SJSA1 (cell line): ENCODE measurements around the gene PCBP4. TPM values are rescaled to one million over a fixed set of nuclear protein-coding genes. Genes with fewer than 3 reads are reported as not detected.

ENCODE experiments used
- DNase-seq, 2 experiments: peaks; one replicate each; pipeline ENCODE4 v3.0.0-alpha.2; 2015 to 2020; ENCODE audit warnings: low spot score in 2 of 2, low read depth in 1 of 2
- H3K27ac ChIP-seq: fragments of 250-450 bp; sonication (Bioruptor Pico); 2 replicates; pipeline ENCODE4 v1.5.1; 2020; ENCODE audit warnings: mild to moderate bottlenecking, moderate library complexity
- H3K27me3 ChIP-seq: fragments of 250-450 bp; sonication (Bioruptor Pico); replicated peaks from 2 replicates; pipeline ENCODE4 v1.5.1; 2020; ENCODE audit warnings: mild to moderate bottlenecking, moderate library complexity
- H3K36me3 ChIP-seq: fragments of 250-450 bp; sonication (Bioruptor Pico); 2 replicates; pipeline ENCODE4 v1.5.1; 2020; ENCODE audit warnings: mild to moderate bottlenecking
- H3K4me1 ChIP-seq: fragments of 250-450 bp; sonication (Bioruptor Pico); replicated peaks from 2 replicates; pipeline ENCODE4 v1.6.1; 2021; ENCODE audit warnings: mild to moderate bottlenecking
- H3K4me3 ChIP-seq: fragments of 250-450 bp; sonication (Bioruptor Pico); 2 replicates; pipeline ENCODE4 v1.5.1; 2020; ENCODE audit warnings: mild to moderate bottlenecking
- H3K9me3 ChIP-seq: fragments of 250-450 bp; sonication (Bioruptor Pico); replicated peaks from 2 replicates; pipeline ENCODE4 v1.5.1; 2020; ENCODE audit warnings: mild to moderate bottlenecking
- total RNA-seq: library from RNA; depleted of rRNA; stranded (reverse); fragments of >200 nt; shearing (Covaris generic); gene quantifications from 2 replicates; pipeline ENCODE4 v1.2.3, GENCODE V29; 2014; rRNA removed

The PCBP4 gene
- 75.3 and 138 TPM in 2 replicates for total RNA-seq

- H3K36me3 ChIP-seq = peaks cover 25% of the 10 kb centered on the region
- no peaks in the 10 kb centered on the region for H3K9me3 ChIP-seq
- H3K4me3 ChIP-seq = peak within 1 kb of the TSS; percentile 92
- H3K27ac ChIP-seq = peak within 1 kb of the TSS; percentile 93
- no peaks in the 10 kb centered on the region for H3K27me3 ChIP-seq
- peaks cover 54% of the 10 kb centered on the region for H3K4me1 ChIP-seq
- DNase-seq = peak; percentile 47 to 77
Measured at GRCh38 chr3:51967384-51968169, at the start of gene PCBP4. Gene PCBP4 (minus strand): TSS chr3:51967454. CDS start chr3:51961240, 6,214 bp downstream.

GRCh38 chr3:52015438-52016228 lies 48.4 kb upstream of the PCBP4 start:
- H3K36me3 ChIP-seq = no peaks in the 10 kb centered on the region
- H3K4me3 ChIP-seq = no peak overlapping the region
- no peaks in the 10 kb centered on the region for H3K27me3 ChIP-seq
- DNase-seq = no peak
- H3K27ac ChIP-seq = no peak overlapping the region
- no peaks in the 10 kb centered on the region for H3K4me1 ChIP-seq
- no peaks in the 10 kb centered on the region for H3K9me3 ChIP-seq

- no peak overlapping the region for H3K27ac ChIP-seq
- no peak overlapping the region for H3K4me3 ChIP-seq
- no peaks in the 10 kb centered on the region for H3K27me3 ChIP-seq
- H3K36me3 ChIP-seq = no peaks in the 10 kb centered on the region
- peak in 1 of 2 experiments; percentile 10 for DNase-seq
- H3K9me3 ChIP-seq = no peaks in the 10 kb centered on the region
- no peaks in the 10 kb centered on the region for H3K4me1 ChIP-seq
Measured at GRCh38 chr3:52014613-52015012, 47.4 kb upstream of the PCBP4 start.

- Histone ChIP-seq H3K36me3 (no peaks in the 10 kb centered on the region), H3K4me3 (no peak overlapping the region), H3K27me3 (no peaks in the 10 kb centered on the region), H3K9me3 (no peaks in the 10 kb centered on the region), H3K4me1 (no peaks in the 10 kb centered on the region), H3K27ac (no peak overlapping the region)
- DNase-seq = no peak
Measured at GRCh38 chr3:52013802-52014598, 46.7 kb upstream of the PCBP4 start.

- H3K27me3 ChIP-seq = no peaks in the 10 kb centered on the region
- no peaks in the 10 kb centered on the region for H3K9me3 ChIP-seq
- no peaks in the 10 kb centered on the region for H3K4me1 ChIP-seq
- no peak overlapping the region for H3K27ac ChIP-seq
- H3K4me3 ChIP-seq = no peak overlapping the region
- DNase-seq = no peak
- H3K36me3 ChIP-seq = no peaks in the 10 kb centered on the region
Measured at GRCh38 chr3:52012699-52013098, 45.4 kb upstream of the PCBP4 start.

GRCh38 chr3:52010431-52010830 lies 43.2 kb upstream of the PCBP4 start:
- Histone ChIP-seq H3K9me3 (no peaks in the 10 kb centered on the region), H3K27ac (no peak overlapping the region), H3K27me3 (no peaks in the 10 kb centered on the region), H3K36me3 (no peaks in the 10 kb centered on the region), H3K4me1 (no peaks in the 10 kb centered on the region), H3K4me3 (no peak overlapping the region)
- DNase-seq = no peak

- H3K9me3 ChIP-seq = no peaks in the 10 kb centered on the region
- H3K27ac ChIP-seq = no peak overlapping the region
- no peak overlapping the region for H3K4me3 ChIP-seq
- H3K27me3 ChIP-seq = no peaks in the 10 kb centered on the region
- H3K36me3 ChIP-seq = no peaks in the 10 kb centered on the region
- no peak for DNase-seq
- no peaks in the 10 kb centered on the region for H3K4me1 ChIP-seq
Measured at GRCh38 chr3:52007291-52007690, 40.0 kb upstream of the PCBP4 start.

- Histone ChIP-seq H3K27me3 (no peaks in the 10 kb centered on the region), H3K4me1 (no peaks in the 10 kb centered on the region), H3K36me3 (no peaks in the 10 kb centered on the region), H3K4me3 (no peak overlapping the region), H3K27ac (no peak overlapping the region), H3K9me3 (no peaks in the 10 kb centered on the region)
- no peak for DNase-seq
Measured at GRCh38 chr3:52006820-52007133, 39.5 kb upstream of the PCBP4 start.

- no peaks in the 10 kb centered on the region for H3K27me3 ChIP-seq
- DNase-seq = no peak
- no peaks in the 10 kb centered on the region for H3K9me3 ChIP-seq
- H3K27ac ChIP-seq = no peak overlapping the region
- no peak overlapping the region for H3K4me3 ChIP-seq
- H3K4me1 ChIP-seq = no peaks in the 10 kb centered on the region
- no peaks in the 10 kb centered on the region for H3K36me3 ChIP-seq
Measured at GRCh38 chr3:52006017-52006819, 39.0 kb upstream of the PCBP4 start.

GRCh38 chr3:52005571-52005986 lies 38.3 kb upstream of the PCBP4 start:
- no peak overlapping the region for H3K27ac ChIP-seq
- no peak for DNase-seq
- H3K36me3 ChIP-seq = no peaks in the 10 kb centered on the region
- no peaks in the 10 kb centered on the region for H3K27me3 ChIP-seq
- no peaks in the 10 kb centered on the region for H3K4me1 ChIP-seq
- no peak overlapping the region for H3K4me3 ChIP-seq
- H3K9me3 ChIP-seq = no peaks in the 10 kb centered on the region

GRCh38 chr3:52004906-52005395 lies 37.7 kb upstream of the PCBP4 start:
- no peak overlapping the region for H3K27ac ChIP-seq
- H3K27me3 ChIP-seq = no peaks in the 10 kb centered on the region
- H3K36me3 ChIP-seq = no peaks in the 10 kb centered on the region
- no peak for DNase-seq
- H3K4me3 ChIP-seq = no peak overlapping the region
- no peaks in the 10 kb centered on the region for H3K4me1 ChIP-seq
- no peaks in the 10 kb centered on the region for H3K9me3 ChIP-seq

- H3K27ac ChIP-seq = no peak overlapping the region
- no peaks in the 10 kb centered on the region for H3K36me3 ChIP-seq
- no peaks in the 10 kb centered on the region for H3K27me3 ChIP-seq
- H3K4me3 ChIP-seq = no peak overlapping the region
- H3K9me3 ChIP-seq = no peaks in the 10 kb centered on the region
- DNase-seq = no peak
- H3K4me1 ChIP-seq = no peaks in the 10 kb centered on the region
Measured at GRCh38 chr3:52004163-52004787, 37.0 kb upstream of the PCBP4 start.

- no peaks in the 10 kb centered on the region for H3K36me3 ChIP-seq
- H3K27ac ChIP-seq = no peak overlapping the region
- no peak overlapping the region for H3K4me3 ChIP-seq
- no peaks in the 10 kb centered on the region for H3K9me3 ChIP-seq
- 0 out of 2 replicates have a peak, but pooled peaks cover 1% of the 10 kb centered on the region for H3K4me1 ChIP-seq
- DNase-seq = no peak
- H3K27me3 ChIP-seq = no peaks in the 10 kb centered on the region
Measured at GRCh38 chr3:52002748-52003147, 35.5 kb upstream of the PCBP4 start.
